Measurements from ENCODE around the gene CLCN4.

GRCh38 chrX:10110984-10111363 is 45.8 kb upstream of the CLCN4 start:
- TF ChIP-seq EZH2phosphoT487 (IDR thresholded peaks at IDR 0.05; ENCODE audit: borderline replicate concordance, low read depth), result no peak
- TF ChIP-seq CTCF (IDR thresholded peaks at IDR 0.05), result no peak
- TF ChIP-seq EP300 (IDR thresholded peaks at IDR 0.05; ENCODE audit: borderline replicate concordance in 1 of 2, low read depth in 1 of 2, low read length in 1 of 2), result no peak
- TF ChIP-seq POLR2AphosphoS5 (IDR thresholded peaks at IDR 0.05; ENCODE audit: low read depth, low read length), result no peak
- no peak for TF ChIP-seq RFX5 (IDR thresholded peaks at IDR 0.05; ENCODE audit: low read length)
- no peak for TF ChIP-seq GABPA (IDR thresholded peaks at IDR 0.05; ENCODE audit: low read depth)
- TF ChIP-seq MEF2A (IDR thresholded peaks at IDR 0.05; ENCODE audit: borderline replicate concordance, low read depth), result no peak
- TF ChIP-seq ELF1 (IDR thresholded peaks at IDR 0.05), result no peak
- TF ChIP-seq RXRA (IDR thresholded peaks at IDR 0.05; ENCODE audit: borderline replicate concordance, low read depth), result no peak
- no peak for TF ChIP-seq TAF1 (IDR thresholded peaks at IDR 0.05; ENCODE audit: borderline replicate concordance, low read depth, low read length)
- no peak for TF ChIP-seq MAX (IDR thresholded peaks at IDR 0.05; ENCODE audit: low read depth)
- no peak for TF ChIP-seq GATA2 (CRISPR knock-in tag; IDR thresholded peaks at IDR 0.05)
- no peak for TF ChIP-seq REST (IDR thresholded peaks at IDR 0.05; ENCODE audit: low read depth, low read length)
- no peak for TF ChIP-seq IRF3 (IDR thresholded peaks at IDR 0.05; ENCODE audit: low read depth, low read length)

All from SK-N-SH (cell line).